ENCODE results near the gene BOK.
"Not testable (repeated sequence)": the region's sequence is repeated elsewhere in the genome, so short reads cannot be mapped to it uniquely, and the experiment has no call there.

BOK gene

GRCh38 chr2:241572915-241573651, 14.5 kb downstream of the BOK start:
- not testable (repeated sequence) for DNase-seq (ENCODE audit: low read depth)

DNA sequence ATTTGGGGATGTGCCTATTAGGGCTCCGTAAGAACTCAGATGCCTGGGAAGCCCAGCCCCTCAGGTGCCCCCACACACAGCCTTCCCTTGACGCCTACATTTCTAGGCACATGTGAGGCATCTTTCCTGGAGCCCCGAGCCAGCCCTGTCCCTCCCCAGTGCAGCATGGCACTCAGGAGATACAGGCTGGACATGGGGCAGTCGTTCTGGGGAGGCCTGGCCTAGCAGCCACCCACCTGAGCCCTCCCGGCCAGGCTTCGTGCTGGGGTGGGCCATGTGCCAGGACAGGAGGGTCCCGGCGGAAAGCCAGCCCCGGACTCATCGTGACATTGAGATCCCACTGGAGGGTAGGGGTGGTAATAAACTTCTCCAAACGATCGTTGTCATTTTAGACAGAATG, 15.2 kb downstream of the BOK start:
- DNase-seq (ENCODE audit: low read depth) = no peak

- DNase-seq (ENCODE audit: low read depth) = no peak
Observed at GRCh38 chr2:241574911-241575623, 16.5 kb downstream of the BOK start.

GRCh38 chr2:241575624-241576292, 17.2 kb downstream of the BOK start:
- no peak for DNase-seq (ENCODE audit: low read depth)

DNA sequence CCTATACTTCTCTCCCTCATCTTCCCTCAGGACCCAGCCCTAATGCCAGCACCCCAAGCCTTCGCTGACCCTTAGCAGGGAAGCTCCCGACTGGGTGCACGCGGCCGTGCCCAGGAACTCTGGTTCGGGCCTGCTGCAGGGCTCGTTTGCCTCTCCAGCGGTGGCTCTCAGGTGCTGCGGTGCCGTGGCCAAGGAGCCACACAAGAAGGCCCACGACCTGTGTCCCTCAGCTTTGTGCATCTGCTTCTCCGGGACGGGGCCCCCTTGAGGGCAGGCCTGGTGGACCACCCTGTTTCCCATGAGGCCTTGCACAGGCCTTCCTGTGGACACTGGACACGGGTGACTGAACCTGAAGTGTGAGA, 17.7 kb downstream of the BOK start:
- no peak for DNase-seq (ENCODE audit: low read depth)

GRCh38 chr2:241577413-241578122, 19.0 kb downstream of the BOK start:
- no peak for DNase-seq (ENCODE audit: low read depth)

- no peak for DNase-seq (ENCODE audit: low read depth)
Observed at GRCh38 chr2:241579281-241579680, 20.7 kb downstream of the BOK start.

DNA sequence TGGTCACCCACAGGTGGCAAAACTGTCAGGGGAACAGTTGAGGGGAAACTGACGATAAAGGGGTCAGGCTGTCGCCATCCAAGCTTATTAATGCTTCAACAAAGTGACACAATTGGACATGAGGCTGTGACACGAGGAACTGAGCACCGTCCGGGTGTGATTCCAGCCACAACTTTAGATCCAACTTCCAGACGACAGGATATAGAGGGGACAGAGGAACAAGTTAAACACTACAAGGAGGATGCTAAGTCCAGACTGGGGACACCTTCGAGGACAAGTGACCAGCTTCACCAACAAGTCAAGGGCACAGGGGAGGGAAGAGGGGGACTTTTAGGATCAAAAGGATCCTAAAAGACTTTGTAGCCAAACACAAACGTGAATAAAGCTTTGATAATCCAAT, 23.8 kb downstream of the BOK start:
- no peak for DNase-seq (ENCODE audit: low read depth)

GRCh38 chr2:241582806-241583205, 24.3 kb downstream of the BOK start:
- DNase-seq (ENCODE audit: low read depth) = no peak

DNA sequence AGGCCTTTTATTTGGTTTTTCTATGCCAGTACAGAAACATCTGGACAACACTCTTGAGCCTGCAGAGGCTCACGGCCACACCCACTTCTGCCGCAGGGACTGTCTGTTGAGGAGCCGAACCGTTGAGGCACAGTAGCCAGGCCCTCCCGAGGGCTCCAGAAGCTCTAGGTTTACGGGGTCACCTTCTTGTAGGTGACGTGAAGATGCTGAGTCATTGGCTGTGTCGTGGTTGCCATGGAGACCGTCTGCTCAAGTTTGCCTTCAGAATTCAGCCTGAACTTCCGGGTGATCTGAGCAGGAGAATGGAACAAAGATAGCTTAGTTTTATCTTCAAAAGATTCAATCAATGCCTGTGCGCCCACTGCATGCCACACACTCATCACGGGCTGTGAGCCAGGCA, 25.9 kb downstream of the BOK start:
- DNase-seq (ENCODE audit: low read depth) = peak; percentile 38

GRCh38 chr2:241586564-241587264, 28.2 kb downstream of the BOK start:
- DNase-seq (ENCODE audit: low read depth) = no peak

DNA sequence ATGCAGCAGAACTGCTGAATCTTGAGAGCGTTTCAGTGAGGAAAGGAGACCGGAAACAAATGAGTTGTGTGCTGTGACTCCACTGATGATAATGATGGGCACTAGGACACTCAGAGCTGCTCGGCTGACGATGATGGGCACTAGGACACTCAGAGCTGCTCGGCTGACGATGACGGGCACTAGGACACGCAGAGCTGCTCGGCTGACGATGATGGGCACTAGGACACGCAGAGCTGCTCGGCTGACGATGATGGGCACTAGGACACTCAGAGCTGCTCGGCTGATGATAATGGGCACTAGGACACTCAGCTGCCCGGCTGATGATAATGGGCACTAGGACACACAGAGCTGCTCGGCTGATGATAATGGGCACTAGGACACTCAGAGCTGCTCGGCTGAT, 31.3 kb downstream of the BOK start:
- not testable (repeated sequence) for DNase-seq (ENCODE audit: low read depth)

DNA sequence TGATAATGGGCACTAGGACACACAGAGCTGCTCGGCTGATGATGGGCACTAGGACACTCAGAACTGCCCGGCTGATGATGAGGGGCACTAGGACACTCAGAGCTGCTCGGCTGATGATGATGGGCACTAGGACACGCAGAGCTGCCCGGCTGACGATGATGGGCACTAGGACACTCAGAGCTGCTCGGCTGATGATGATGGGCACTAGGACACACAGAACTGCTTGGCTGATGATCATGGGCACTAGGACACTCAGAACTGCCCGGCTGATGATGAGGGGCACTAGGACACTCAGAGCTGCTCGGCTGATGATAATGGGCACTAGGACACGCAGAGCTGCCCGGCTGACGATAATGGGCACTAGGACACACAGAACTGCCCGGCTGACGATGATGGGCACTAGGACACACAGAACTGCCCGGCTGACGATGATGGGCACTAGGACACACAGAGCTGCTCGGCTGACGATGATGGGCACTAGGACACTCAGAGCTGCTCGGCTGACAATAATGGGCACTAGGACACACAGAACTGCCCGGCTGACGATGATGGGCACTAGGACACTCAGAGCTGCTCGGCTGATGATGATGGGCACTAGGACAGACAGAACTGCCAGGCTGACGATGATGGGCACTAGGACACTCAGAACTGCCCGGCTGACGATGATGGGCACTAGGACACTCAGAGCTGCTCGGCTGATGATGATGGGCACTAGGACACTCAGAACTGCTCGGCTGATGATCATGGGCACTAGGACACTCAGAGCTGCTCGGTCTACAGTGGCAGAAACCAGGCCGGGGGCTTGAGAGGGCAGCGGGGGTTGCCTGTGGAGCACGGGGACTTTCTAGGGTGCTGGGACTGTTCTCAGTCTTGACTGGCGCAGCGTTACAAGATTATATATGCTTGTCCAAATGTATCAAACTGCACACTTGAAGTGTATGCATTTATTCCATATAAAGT, 32.2 kb downstream of the BOK start:
- DNase-seq (ENCODE audit: low read depth) = not testable (repeated sequence)

- DNase-seq (ENCODE audit: low read depth) = no peak
Observed at GRCh38 chr2:241592126-241592845, 33.7 kb downstream of the BOK start.

- no peak for DNase-seq (ENCODE audit: low read depth)
Observed at GRCh38 chr2:241593271-241593670, 34.7 kb downstream of the BOK start.

GRCh38 chr2:241595600-241596140, 37.1 kb downstream of the BOK start:
- DNase-seq (ENCODE audit: low read depth) = no peak

GRCh38 chr2:241597561-241597960, 39.0 kb downstream of the BOK start:
- DNase-seq (ENCODE audit: low read depth) = no peak

DNA sequence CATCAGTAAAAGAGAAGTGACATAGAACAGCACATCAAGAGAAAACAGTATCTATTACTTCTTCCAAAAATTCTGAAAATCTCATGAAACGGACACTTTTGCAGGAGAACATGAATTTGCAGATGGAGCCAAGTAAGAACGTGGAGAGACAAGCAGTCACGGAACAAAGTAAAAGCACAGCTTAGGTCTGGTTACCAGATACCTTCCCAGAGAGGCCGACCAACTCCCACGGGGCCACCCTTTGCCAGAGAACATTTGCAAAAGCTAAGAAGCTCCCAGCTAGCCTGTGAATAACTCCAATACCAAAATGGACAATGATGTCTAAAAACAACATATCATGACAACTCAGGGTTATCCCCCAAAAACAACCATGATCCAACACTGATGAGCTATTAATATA, 39.5 kb downstream of the BOK start:
- DNase-seq (ENCODE audit: low read depth) = no peak

DNA sequence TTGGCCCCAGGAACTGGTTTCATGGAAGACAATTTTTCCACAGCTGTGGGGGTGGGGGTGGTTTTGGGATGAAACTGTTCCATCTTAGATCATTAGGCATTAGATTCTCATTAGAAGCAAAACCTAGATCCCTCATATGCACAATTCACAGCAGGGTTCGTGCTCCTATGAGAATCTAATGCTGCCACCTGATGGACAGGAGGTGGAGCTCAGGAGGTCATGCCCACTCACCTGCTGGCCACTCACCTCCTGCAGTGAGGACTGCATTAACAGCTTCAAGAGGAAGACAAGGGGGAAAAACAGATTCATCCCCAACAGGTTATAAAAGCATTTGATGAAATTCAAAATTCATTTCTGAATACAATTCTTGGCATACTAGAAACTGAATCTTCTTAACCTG, 39.9 kb downstream of the BOK start:
- DNase-seq (ENCODE audit: low read depth) = no peak

DNA sequence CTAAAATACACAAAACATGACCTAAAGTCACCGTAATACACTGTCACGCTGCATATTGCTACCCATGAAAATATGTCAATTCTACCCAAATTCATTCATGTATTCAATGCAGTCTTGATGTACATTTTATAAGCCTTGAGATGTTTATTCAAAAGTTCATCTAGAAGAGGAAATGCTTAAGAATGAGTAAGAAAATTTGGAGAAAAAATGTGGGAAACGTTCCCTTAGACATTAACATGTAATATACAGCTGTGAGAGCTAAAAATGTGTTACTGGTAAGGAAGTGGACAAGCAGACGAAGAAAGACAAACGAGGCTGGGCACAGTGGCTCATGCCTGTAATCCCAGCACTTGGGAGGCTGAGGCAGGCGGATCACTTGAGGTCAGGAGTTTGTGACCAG, 41.1 kb downstream of the BOK start:
- DNase-seq (ENCODE audit: low read depth) = no peak

All from non-pigmented ciliary epithelial cell (primary cell).